Epithelial cell of prostate (primary cell): ENCODE data around the gene PRR7.

Experiments used
- DNase-seq: peaks from one replicate; pipeline ENCODE4 v3.0.0-alpha.2; 2011; ENCODE audit warnings: low read depth, low spot score
- H3K27ac ChIP-seq: fragments of 450-650 bp; 2 replicates; pipeline ENCODE4 v1.5.1; 2017; ENCODE audit warnings: mild to moderate bottlenecking

The PRR7 gene

GRCh38 chr5:177421062-177421798, 25.4 kb upstream of the PRR7 start:
- no peak overlapping the region for H3K27ac ChIP-seq
- no peak for DNase-seq

- H3K27ac ChIP-seq: no peak overlapping the region
- no peak for DNase-seq
Observed at GRCh38 chr5:177423671-177424070, 22.9 kb upstream of the PRR7 start.

GRCh38 chr5:177425196-177425800, 21.3 kb upstream of the PRR7 start:
- DNase-seq: no peak

GRCh38 chr5:177425801-177426565, 20.6 kb upstream of the PRR7 start:
- peak; percentile 99 for DNase-seq

More at GRCh38 chr5:177425196-177425800, 21.3 kb upstream of the PRR7 start:
- peak overlapping the region; percentile 89 for H3K27ac ChIP-seq

GRCh38 chr5:177426566-177427210, 19.9 kb upstream of the PRR7 start, which contains the start of gene GRK6:
Gene GRK6, plus strand, starts transcription at chr5:177426676. Its CDS starts 170 bp downstream, at chr5:177426846.
- no peak for DNase-seq
- H3K27ac ChIP-seq: peak within 1 kb of the TSS; percentile 89

More at GRCh38 chr5:177425801-177426565, 20.6 kb upstream of the PRR7 start:
- H3K27ac ChIP-seq: peak overlapping the region; percentile 89

- peak overlapping the region; percentile 89 for H3K27ac ChIP-seq
- DNase-seq: no peak
Observed at GRCh38 chr5:177427211-177427822, 19.3 kb upstream of the PRR7 start.

- H3K27ac ChIP-seq: no peak overlapping the region
- no peak for DNase-seq
Observed at GRCh38 chr5:177427919-177428573, 18.6 kb upstream of the PRR7 start.

- no peak for DNase-seq
- no peak overlapping the region for H3K27ac ChIP-seq
Observed at GRCh38 chr5:177428574-177429217, 17.9 kb upstream of the PRR7 start.

GRCh38 chr5:177429248-177430040, 17.2 kb upstream of the PRR7 start:
- no peak overlapping the region for H3K27ac ChIP-seq
- no peak for DNase-seq

- no peak for DNase-seq
- peak overlapping the region; percentile 9 for H3K27ac ChIP-seq
Observed at GRCh38 chr5:177430140-177430951, 16.3 kb upstream of the PRR7 start.

GRCh38 chr5:177430972-177431316, 15.7 kb upstream of the PRR7 start:
- peak overlapping the region; percentile 9 for H3K27ac ChIP-seq

GRCh38 chr5:177431317-177432142, 15.1 kb upstream of the PRR7 start:
- H3K27ac ChIP-seq: peak overlapping the region; percentile 9
- no peak for DNase-seq

More at GRCh38 chr5:177430972-177431316, 15.7 kb upstream of the PRR7 start:
- DNase-seq: no peak

GRCh38 chr5:177432143-177432838, 14.3 kb upstream of the PRR7 start:
- H3K27ac ChIP-seq: no peak overlapping the region
- no peak for DNase-seq

- no peak for DNase-seq
Observed at GRCh38 chr5:177432839-177433657, 13.6 kb upstream of the PRR7 start.

GRCh38 chr5:177433658-177434217, 12.9 kb upstream of the PRR7 start:
- DNase-seq: no peak
- no peak overlapping the region for H3K27ac ChIP-seq

More at GRCh38 chr5:177432839-177433657, 13.6 kb upstream of the PRR7 start:
- no peak overlapping the region for H3K27ac ChIP-seq
